DOHH2 (cell line): ENCODE measurements around the gene SAC3D1.

Experiments
- H3F3A ChIP-seq: fragments of 200-600 bp; sonication (generic), shearing (Covaris generic); 2 replicates; pipeline ENCODE4 v1.6.0; 2016; ENCODE audit warnings: antibody characterized with exemption, mild to moderate bottlenecking; ENCODE audit not compliant: control insufficient read depth, insufficient read depth
- H3K27ac ChIP-seq: fragments of 200-600 bp; sonication (generic); 2 replicates; pipeline ENCODE4 v1.5.1; 2014; ENCODE audit warnings: low read depth, mild to moderate bottlenecking, low read length, moderate library complexity
- H3K27me3 ChIP-seq: fragments of 200-600 bp; sonication (generic); 2 replicates; pipeline ENCODE4 v1.6.1; 2014; ENCODE audit warnings: mild to moderate bottlenecking, low read length, mixed read lengths; ENCODE audit not compliant: control insufficient read depth
- H3K36me3 ChIP-seq: fragments of 200-600 bp; sonication (generic); 2 replicates; pipeline ENCODE4 v1.6.1; 2014; ENCODE audit warnings: mild to moderate bottlenecking, low read length, moderate library complexity, mixed read lengths; ENCODE audit not compliant: control insufficient read depth
- H3K4me1 ChIP-seq: fragments of 200-600 bp; sonication (generic); 2 replicates; pipeline ENCODE4 v1.6.1; 2014; ENCODE audit warnings: mild to moderate bottlenecking, low read length, mixed read lengths; ENCODE audit not compliant: control insufficient read depth
- H3K4me2 ChIP-seq: fragments of 200-600 bp; sonication (generic); 2 replicates; pipeline ENCODE4 v1.6.0; 2014; ENCODE audit warnings: mild to moderate bottlenecking, low read length, moderate library complexity
- H3K4me3 ChIP-seq: fragments of 200-600 bp; sonication (generic); 2 replicates; pipeline ENCODE4 v1.5.1; 2014; ENCODE audit warnings: mild to moderate bottlenecking, low read length, mixed read lengths
- H3K79me2 ChIP-seq: fragments of 200-600 bp; sonication (generic); 2 replicates; pipeline ENCODE4 v1.6.1; 2014; ENCODE audit warnings: mild to moderate bottlenecking, low read length, mixed read lengths; ENCODE audit not compliant: control insufficient read depth
- H3K9me2 ChIP-seq: fragments of 200-600 bp; sonication (generic); replicated peaks from 2 replicates; pipeline ENCODE4 v1.6.1; 2014; ENCODE audit warnings: mild to moderate bottlenecking, low read length, mixed read lengths; ENCODE audit not compliant: control insufficient read depth
- H3K9me3 ChIP-seq: fragments of 200-600 bp; sonication (generic); 2 replicates; pipeline ENCODE4 v1.6.1; 2014; ENCODE audit warnings: antibody characterized with exemption, low read length, mixed read lengths; ENCODE audit not compliant: control insufficient read depth, insufficient read depth
- H4K20me1 ChIP-seq: fragments of 200-600 bp; sonication (generic); 2 replicates; pipeline ENCODE4 v1.6.0; 2014; ENCODE audit warnings: low read depth, mild to moderate bottlenecking, antibody characterized with exemption, low read length, moderate library complexity; ENCODE audit not compliant: control insufficient read depth, insufficient read depth
- CTCF ChIP-seq: fragments of 200-600 bp; sonication (generic); IDR thresholded peaks from one replicate; pipeline ENCODE4 v1.5.1; 2014; ENCODE audit warnings: antibody characterized with exemption, mild to moderate bottlenecking, low read depth, low read length; ENCODE audit not compliant: poor library complexity, severe bottlenecking
- EZH2phosphoT487 ChIP-seq: fragments of 200-600 bp; sonication (generic); IDR thresholded peaks from 2 replicates; pipeline ENCODE4 v1.6.1; 2017; ENCODE audit warnings: borderline replicate concordance, mild to moderate bottlenecking, antibody characterized with exemption, low read length, moderate library complexity, mixed read lengths

Gene SAC3D1

GRCh38 chr11:65013888-65014725, 26.9 kb upstream of the SAC3D1 start, which contains the start of gene ARL2:
Gene ARL2 (plus strand): TSS chr11:65014160. CDS start chr11:65014208, 48 bp downstream.
- Histone ChIP-seq H3K27me3 (no peaks in the 10 kb centered on the region), H3K36me3 (peaks cover 28% of the 10 kb centered on the region), H3K4me1 (peaks cover 42% of the 10 kb centered on the region), H3K4me3 (peak within 1 kb of the TSS; percentile 83), H3K79me2 (peaks cover 34% of the 10 kb centered on the region), H3K4me2 (peak within 1 kb of the TSS; percentile 81), H3K9me3 (no peaks in the 10 kb centered on the region), H3K9me2 (no peaks in the 10 kb centered on the region), H3F3A (peaks cover 6% of the 10 kb centered on the region; the same call in 1 of the 2 replicates), H4K20me1 (no peaks in the 10 kb centered on the region), H3K27ac (peak within 1 kb of the TSS; percentile 89)
- TF ChIP-seq CTCF (peak; percentile 69), EZH2phosphoT487 (no peak)

- H3F3A ChIP-seq: peaks cover 6% of the 10 kb centered on the region; the same call in 1 of the 2 replicates
- H3K4me3 ChIP-seq: peak overlapping the region; percentile 83
- H3K9me2 ChIP-seq: no peaks in the 10 kb centered on the region
- H3K27ac ChIP-seq: peak overlapping the region; percentile 89
- peaks cover 30% of the 10 kb centered on the region for H3K36me3 ChIP-seq
- H3K79me2 ChIP-seq: peaks cover 34% of the 10 kb centered on the region
- no peaks in the 10 kb centered on the region for H3K27me3 ChIP-seq
- H4K20me1 ChIP-seq: no peaks in the 10 kb centered on the region
- H3K4me2 ChIP-seq: peak overlapping the region; percentile 81
- peaks cover 42% of the 10 kb centered on the region for H3K4me1 ChIP-seq
- TF ChIP-seq CTCF (no peak), EZH2phosphoT487 (no peak)
- H3K9me3 ChIP-seq: no peaks in the 10 kb centered on the region
Measured at GRCh38 chr11:65014726-65015227, 26.2 kb upstream of the SAC3D1 start.

GRCh38 chr11:65016705-65017104, 24.3 kb upstream of the SAC3D1 start:
- Histone ChIP-seq H3K79me2 (peaks cover 34% of the 10 kb centered on the region), H3K4me2 (peak overlapping the region; percentile 81; the same call in 1 of the 2 replicates), H3K4me3 (no peak overlapping the region; the same call in 1 of the 2 replicates), H3K9me2 (no peaks in the 10 kb centered on the region), H4K20me1 (no peaks in the 10 kb centered on the region), H3K27ac (no peak overlapping the region), H3K36me3 (peaks cover 44% of the 10 kb centered on the region), H3K9me3 (no peaks in the 10 kb centered on the region), H3F3A (0 out of 2 replicates have a peak, but pooled peaks cover 2% of the 10 kb centered on the region), H3K4me1 (peaks cover 36% of the 10 kb centered on the region), H3K27me3 (no peaks in the 10 kb centered on the region)
- TF ChIP-seq CTCF (peak; percentile 23), EZH2phosphoT487 (no peak)
